WTC11 (cell line): Measurements from ENCODE around the gene YARS1. TPM values are rescaled to one million over a fixed set of nuclear protein-coding genes. Genes with fewer than 3 reads are reported as not detected.

Experiments used
- ATAC-seq: fragments of 200-7000 bp; cut with Tn5 transposase; 2 replicates; pipeline ENCODE4 v1.10.0; 2021; ENCODE audit warnings: mild to moderate bottlenecking, moderate library complexity
- CTCF ChIA-PET: fragments of 300-600 bp; sonication (Branson Sonifier 250); formaldehyde crosslinking; loops from one replicate; lab custom pipeline; 2021; ENCODE audit warnings: antibody characterized with exemption; lab: Charles Lee
- POLR2A ChIA-PET: fragments of 350-600 bp; sonication (Branson Sonifier 250); formaldehyde crosslinking; loops from one replicate; lab custom pipeline; 2021; ENCODE audit warnings: antibody characterized with exemption; lab: Charles Lee
- DNase-seq: peaks from one replicate; pipeline ENCODE4 v3.0.0; 2021; ENCODE audit warnings: low spot score
- H3K27ac Mint-ChIP-seq: 2 replicates; pipeline ENCODE4 v1.8.0; 2021; ENCODE audit warnings: mixed read lengths
- H3K27me3 Mint-ChIP-seq: 2 replicates; pipeline ENCODE4 v1.8.0; 2021; ENCODE audit warnings: low read depth, mild to moderate bottlenecking, moderate library complexity, mixed read lengths
- H3K36me3 Mint-ChIP-seq: 2 replicates; pipeline ENCODE4 v1.8.0; 2021; ENCODE audit warnings: mixed read lengths
- H3K4me1 Mint-ChIP-seq: 2 replicates; pipeline ENCODE4 v1.8.0; 2022; ENCODE audit warnings: mixed read lengths
- H3K4me3 Mint-ChIP-seq: 2 replicates; pipeline ENCODE4 v1.8.0; 2021; ENCODE audit warnings: mild to moderate bottlenecking, moderate library complexity, mixed read lengths
- H3K9me3 Mint-ChIP-seq: 2 replicates; pipeline ENCODE4 v1.8.0; 2021; ENCODE audit warnings: mixed read lengths
- AFF4 ChIP-seq: sonication (generic); formaldehyde crosslinking; IDR thresholded peaks from 2 replicates; pipeline ENCODE4 v1.8.1; 2023; ENCODE audit warnings: mild to moderate bottlenecking, missing genetic modification reagents, borderline replicate concordance
- ATF1 ChIP-seq: sonication (generic); formaldehyde crosslinking; IDR thresholded peaks from 2 replicates; pipeline ENCODE4 v1.8.1; 2023; ENCODE audit warnings: mild to moderate bottlenecking, moderate library complexity, missing genetic modification reagents
- CREM ChIP-seq: sonication (generic); formaldehyde crosslinking; IDR thresholded peaks from 2 replicates; pipeline ENCODE4 v1.8.1; 2022; ENCODE audit warnings: mild to moderate bottlenecking, missing genetic modification reagents, moderate library complexity
- ERG ChIP-seq: fragments of 250-450 bp; sonication (Bioruptor Pico); IDR thresholded peaks from 2 replicates; pipeline ENCODE4 v1.8.0; 2021; ENCODE audit warnings: mild to moderate bottlenecking
- ETV6 ChIP-seq: sonication (generic); formaldehyde crosslinking; IDR thresholded peaks from 2 replicates; pipeline ENCODE4 v1.8.1; 2022; ENCODE audit warnings: mild to moderate bottlenecking, missing genetic modification reagents
- FOXK1 ChIP-seq: sonication (generic); formaldehyde crosslinking; IDR thresholded peaks from 2 replicates; pipeline ENCODE4 v1.8.0; 2022; ENCODE audit warnings: mild to moderate bottlenecking, moderate library complexity, missing genetic modification reagents
- FOXP1 ChIP-seq: sonication (generic); formaldehyde crosslinking; IDR thresholded peaks from 2 replicates; pipeline ENCODE4 v1.8.0; 2022; ENCODE audit warnings: missing genetic modification reagents, mild to moderate bottlenecking, moderate library complexity, borderline replicate concordance
- HMGXB4 ChIP-seq: sonication (generic); formaldehyde crosslinking; IDR thresholded peaks from 2 replicates; pipeline ENCODE4 v1.8.1; 2023; ENCODE audit warnings: mild to moderate bottlenecking, moderate library complexity, missing genetic modification reagents
- NFE2L1 ChIP-seq: sonication (generic); formaldehyde crosslinking; IDR thresholded peaks from 2 replicates; pipeline ENCODE4 v1.8.1; 2023; ENCODE audit warnings: missing genetic modification reagents
- RELA ChIP-seq: sonication (generic); formaldehyde crosslinking; IDR thresholded peaks from 2 replicates; pipeline ENCODE4 v1.8.1; 2022; ENCODE audit warnings: missing genetic modification reagents, mild to moderate bottlenecking, borderline replicate concordance
- STAT6 ChIP-seq: sonication (generic); formaldehyde crosslinking; conservative IDR thresholded peaks from 2 replicates; pipeline ENCODE4 v1.8.1; 2023; ENCODE audit warnings: mild to moderate bottlenecking, low read depth, missing genetic modification reagents, moderate library complexity
- USF2 ChIP-seq: sonication (generic); formaldehyde crosslinking; IDR thresholded peaks from 2 replicates; pipeline ENCODE4 v1.8.1; 2023; ENCODE audit warnings: mild to moderate bottlenecking, missing genetic modification reagents, moderate library complexity
- ZBTB43 ChIP-seq: sonication (generic); formaldehyde crosslinking; IDR thresholded peaks from 2 replicates; pipeline ENCODE4 v1.8.1; 2023; ENCODE audit warnings: mild to moderate bottlenecking, missing genetic modification reagents
- ZNF138 ChIP-seq: sonication (generic); formaldehyde crosslinking; conservative IDR thresholded peaks from 2 replicates; pipeline ENCODE4 v1.8.1; 2022; ENCODE audit warnings: mild to moderate bottlenecking, moderate library complexity, missing genetic modification reagents
- ZNF232 ChIP-seq: sonication (generic); formaldehyde crosslinking; IDR thresholded peaks from 2 replicates; pipeline ENCODE4 v1.8.0; 2022; ENCODE audit warnings: mild to moderate bottlenecking, missing genetic modification reagents
- ZNF423 ChIP-seq: fragments of 250-450 bp; sonication (Bioruptor Pico); IDR thresholded peaks from 2 replicates; pipeline ENCODE4 v2.1.2; 2022; ENCODE audit warnings: mild to moderate bottlenecking, moderate library complexity
- ZNF671 ChIP-seq: fragments of 250-450 bp; sonication (Bioruptor Pico); IDR thresholded peaks from 2 replicates; pipeline ENCODE4 v1.8.0; 2021; ENCODE audit warnings: mild to moderate bottlenecking
- total RNA-seq: library from RNA; stranded (reverse); gene quantifications from 3 replicates; pipeline ENCODE4 v1.2.3, GENCODE V29; 2021

The YARS1 gene
- total RNA-seq, 1 experiment from 2014 or later, result 197 TPM

GRCh38 chr1:32742199-32742947, 74.8 kb downstream of the YARS1 start (continued):
- TF ChIP-seq ATF1 (no peak), ETV6 (CRISPR knock-in tag) (no peak), STAT6 (CRISPR knock-in tag) (no peak), AFF4 (CRISPR knock-in tag) (no peak), ZNF671 (CRISPR knock-in tag) (no peak), HMGXB4 (CRISPR knock-in tag) (peak; percentile 52; the same call in 1 of the 2 replicates), FOXK1 (CRISPR knock-in tag) (0 out of 2 replicates have a peak, but pooled peaks have one; percentile 34), USF2 (no peak), RELA (no peak), CREM (CRISPR knock-in tag) (no peak), ZNF138 (CRISPR knock-in tag) (0 out of 2 replicates have a peak, but pooled peaks have one; percentile 38)

- POLR2A ChIA-PET, result interaction anchor here (1.2 to 2.0 kb wide), 3 partner anchors 8 to 14 kb away, joined by 4 to 10 read pairs (median 5); no protein-coding TSS in a partner anchor
Observed at GRCh38 chr1:32741413-32742198, 75.6 kb downstream of the YARS1 start.

More at GRCh38 chr1:32741413-32742198, 75.6 kb downstream of the YARS1 start:
- peaks cover 16% of the 10 kb centered on the region for H3K27me3 Mint-ChIP-seq
- 0 out of 2 replicates have a peak, but pooled peaks cover 3% of the 10 kb centered on the region for H3K36me3 Mint-ChIP-seq
- no peaks in the 10 kb centered on the region for H3K9me3 Mint-ChIP-seq
- H3K4me3 Mint-ChIP-seq, result peak overlapping the region; percentile 84
- CTCF ChIA-PET, result interaction anchor here (0.6 to 2.3 kb wide), 6 partner anchors 12 to 411 kb away, joined by 3 to 40 read pairs (median 4); no protein-coding TSS in a partner anchor
- TF ChIP-seq ZBTB43 (CRISPR knock-in tag), result no peak
- TF ChIP-seq NFE2L1 (CRISPR knock-in tag), result no peak
- TF ChIP-seq ZNF423, result peak; percentile 89
- TF ChIP-seq ZNF232 (CRISPR knock-in tag), result no peak
- no peak for TF ChIP-seq ERG (CRISPR knock-in tag)
- no peak for TF ChIP-seq FOXP1
- DNase-seq (no peak), ATAC-seq (peak; percentile 1; the same call in 1 of the 2 replicates)
- H3K4me1 Mint-ChIP-seq, result peaks cover 41% of the 10 kb centered on the region
- H3K27ac Mint-ChIP-seq, result no peak overlapping the region
